ENCODE measurements around the gene CHD5. TPM values are rescaled to one million over a fixed set of nuclear protein-coding genes. Genes with fewer than 3 reads are reported as not detected.

CHD5 gene
- total and polyA plus RNA-seq, 2 of the 13 experiments (the other 11 are each of a cell fraction or from before 2014, with no cell fraction given), result 0.02 to 0.21 TPM

DNA sequence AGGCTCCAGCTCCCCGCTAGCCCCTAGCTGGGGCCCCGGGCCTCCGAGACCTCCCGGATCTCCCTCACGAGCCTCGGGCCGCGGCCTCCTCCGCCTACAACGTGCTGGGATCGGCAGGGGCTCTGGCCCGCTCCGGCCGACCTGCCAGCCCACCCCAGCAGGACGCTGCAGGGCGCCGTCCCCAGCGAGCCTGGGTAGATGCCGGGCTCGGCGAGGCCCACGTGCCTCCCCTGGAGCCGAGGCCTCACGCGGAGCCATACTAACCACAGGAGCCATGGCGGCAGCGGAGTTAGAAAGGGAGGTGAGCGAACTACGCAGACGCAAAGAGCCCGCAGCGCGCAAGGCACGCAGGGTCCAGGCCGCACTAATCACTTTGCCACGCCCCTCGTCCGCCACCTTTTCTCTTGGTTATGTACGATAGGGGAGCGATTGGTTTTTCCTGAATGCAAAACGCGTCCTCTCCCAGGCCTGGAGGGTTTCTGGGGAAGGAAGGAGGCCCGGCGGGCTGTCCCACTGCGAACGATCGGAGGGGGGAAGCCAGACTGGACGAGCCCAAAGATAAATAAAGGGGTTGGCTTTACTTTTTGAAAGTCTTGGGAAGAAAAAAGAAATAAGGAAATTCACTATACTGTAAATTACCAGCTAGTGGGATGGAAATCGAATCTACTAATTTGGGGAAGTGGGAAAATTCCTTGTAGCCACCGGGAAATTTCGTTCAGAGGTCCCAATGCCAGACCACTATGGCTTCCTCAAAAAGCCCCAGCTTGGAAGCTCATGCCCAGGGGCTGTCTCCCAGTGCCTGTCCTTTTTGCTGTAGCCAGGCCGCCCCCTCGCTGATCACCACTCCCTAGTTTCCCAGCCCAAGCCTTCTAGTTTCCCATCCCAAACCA, 19.4 kb upstream of the CHD5 start, which contains the start of gene RPL22 (continued):
- TF ChIP-seq MXD4 (CRISPR knock-in tag; IDR thresholded peaks at IDR 0.05) (peak; percentile 92), SNAPC2 (CRISPR knock-in tag; IDR thresholded peaks at IDR 0.05) (peak; percentile 85), FOSL2 (CRISPR knock-in tag; IDR thresholded peaks at IDR 0.05) (peak; percentile 42), SNAI1 (CRISPR knock-in tag; IDR thresholded peaks at IDR 0.05; ENCODE audit: borderline replicate concordance) (no peak), NR1H2 (CRISPR knock-in tag; IDR thresholded peaks at IDR 0.05; ENCODE audit: borderline replicate concordance, low read depth) (peak; percentile 95), EED (CRISPR knock-in tag; IDR thresholded peaks at IDR 0.05) (no peak; the same call in 1 of the 2 replicates), NCOA2 (CRISPR knock-in tag; IDR thresholded peaks at IDR 0.05) (peak; percentile 62), THAP11 (CRISPR knock-in tag; IDR thresholded peaks at IDR 0.05) (peak; percentile 96), SIX4 (CRISPR knock-in tag; IDR thresholded peaks at IDR 0.05) (peak; percentile 50; the same call in 1 of the 2 replicates), ZNF788 (CRISPR knock-in tag; IDR thresholded peaks at IDR 0.05; ENCODE audit: borderline replicate concordance) (0 out of 2 replicates have a peak, but pooled peaks have one; percentile 94), KMT2B (CRISPR knock-in tag; IDR thresholded peaks at IDR 0.05) (peak; percentile 91), PTBP1 (IDR thresholded peaks at IDR 0.05; ENCODE audit: low read depth, low read length, poor library complexity, severe bottlenecking) (peak; percentile 77), MBD4 (IDR thresholded peaks at IDR 0.05; ENCODE audit: borderline replicate concordance, low read length) (no peak), ZNF20 (CRISPR knock-in tag; IDR thresholded peaks at IDR 0.05) (no peak), ARNTL (CRISPR knock-in tag; IDR thresholded peaks at IDR 0.05) (peak; percentile 66; the same call in 1 of the 2 replicates), TFE3 (CRISPR knock-in tag; IDR thresholded peaks at IDR 0.05) (no peak), HNF4G (IDR thresholded peaks at IDR 0.05; ENCODE audit: borderline replicate concordance, low read depth, low read length) (no peak), HNF4G (CRISPR knock-in tag; IDR thresholded peaks at IDR 0.05; ENCODE audit: borderline replicate concordance, low read depth) (no peak; the same call in 1 of the 2 replicates), NR2F1 (CRISPR knock-in tag; IDR thresholded peaks at IDR 0.05) (no peak), NFKB2 (CRISPR knock-in tag; IDR thresholded peaks at IDR 0.05; ENCODE audit: borderline replicate concordance) (peak; percentile 84), ZNF737 (CRISPR knock-in tag; IDR thresholded peaks at IDR 0.05; ENCODE audit: borderline replicate concordance) (peak; percentile 27; the same call in 1 of the 2 replicates), TGIF2 (CRISPR knock-in tag; IDR thresholded peaks at IDR 0.05) (peak; percentile 87), SALL2 (CRISPR knock-in tag; IDR thresholded peaks at IDR 0.05) (peak; percentile 84)
- TF ChIP-seq, protein P1, sequence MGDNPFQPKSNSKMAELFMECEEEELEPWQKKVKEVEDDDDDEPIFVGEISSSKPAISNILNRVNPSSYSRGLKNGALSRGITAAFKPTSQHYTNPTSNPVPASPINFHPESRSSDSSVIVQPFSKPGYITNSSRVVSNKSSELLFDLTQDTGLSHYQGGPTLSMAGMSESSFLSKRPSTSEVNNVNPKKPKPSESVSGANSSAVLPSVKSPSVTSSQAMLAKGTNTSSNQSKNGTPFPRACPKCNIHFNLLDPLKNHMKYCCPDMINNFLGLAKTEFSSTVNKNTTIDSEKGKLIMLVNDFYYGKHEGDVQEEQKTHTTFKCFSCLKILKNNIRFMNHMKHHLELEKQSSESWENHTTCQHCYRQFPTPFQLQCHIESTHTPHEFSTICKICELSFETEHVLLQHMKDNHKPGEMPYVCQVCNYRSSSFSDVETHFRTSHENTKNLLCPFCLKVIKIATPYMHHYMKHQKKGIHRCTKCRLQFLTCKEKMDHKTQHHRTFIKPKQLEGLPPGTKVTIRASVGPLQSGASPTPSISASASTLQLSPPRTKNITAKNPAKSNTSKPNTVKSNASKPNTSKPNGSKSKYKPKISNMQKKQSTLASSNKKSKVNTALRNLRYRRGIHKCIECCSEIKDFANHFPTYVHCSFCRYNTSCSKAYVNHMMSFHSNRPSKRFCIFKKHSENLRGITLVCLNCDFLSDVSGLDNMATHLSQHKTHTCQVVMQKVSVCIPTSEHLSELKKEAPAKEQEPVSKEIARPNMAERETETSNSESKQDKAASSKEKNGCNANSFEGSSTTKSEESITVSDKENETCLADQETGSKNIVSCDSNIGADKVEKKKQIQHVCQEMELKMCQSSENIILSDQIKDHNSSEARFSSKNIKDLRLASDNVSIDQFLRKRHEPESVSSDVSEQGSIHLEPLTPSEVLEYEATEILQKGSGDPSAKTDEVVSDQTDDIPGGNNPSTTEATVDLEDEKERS (CRISPR knock-in tag; IDR thresholded peaks at IDR 0.05), result peak; percentile 87
- TF ChIP-seq, protein P2, sequence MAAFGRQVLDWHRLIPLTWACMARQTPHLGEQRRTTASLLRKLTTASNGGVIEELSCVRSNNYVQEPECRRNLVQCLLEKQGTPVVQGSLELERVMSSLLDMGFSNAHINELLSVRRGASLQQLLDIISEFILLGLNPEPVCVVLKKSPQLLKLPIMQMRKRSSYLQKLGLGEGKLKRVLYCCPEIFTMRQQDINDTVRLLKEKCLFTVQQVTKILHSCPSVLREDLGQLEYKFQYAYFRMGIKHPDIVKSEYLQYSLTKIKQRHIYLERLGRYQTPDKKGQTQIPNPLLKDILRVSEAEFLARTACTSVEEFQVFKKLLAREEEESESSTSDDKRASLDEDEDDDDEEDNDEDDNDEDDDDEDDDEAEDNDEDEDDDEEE (CRISPR knock-in tag; IDR thresholded peaks at IDR 0.05), result peak; percentile 85; the same call in 1 of the 2 replicates

All from HepG2 (cell line).